H1 (cell line): Measurements from ENCODE around the gene C15orf61. TPM values are rescaled to one million over a fixed set of nuclear protein-coding genes. Genes with fewer than 3 reads are reported as not detected.

Experiments used
- CTCF ChIA-PET: fragments of 300-600 bp; sonication (Branson Sonifier 250); formaldehyde crosslinking; loops from one replicate; lab custom pipeline; 2021; ENCODE audit not compliant: partially characterized antibody; lab: Charles Lee
- POLR2A ChIA-PET: fragments of 300-600 bp; sonication (Branson Sonifier 250); formaldehyde crosslinking; loops from one replicate; lab custom pipeline; 2021; ENCODE audit warnings: inconsistent platforms; ENCODE audit not compliant: partially characterized antibody; lab: Charles Lee
- DNase-seq, 2 experiments: peaks; one replicate each; pipeline versions ENCODE4 v3.0.0 to v3.0.0-alpha.2; 2010 to 2022; ENCODE audit warnings: low spot score in 2 of 2, low read depth in 1 of 2, mixed read lengths in 1 of 2
- FAIRE-seq: peaks from 2 replicates; lab custom pipeline; 2011; peaks lifted over from hg19 to GRCh38; lab: Jason Lieb, UNC
- H2AFZ ChIP-seq: 2 replicates; pipeline ENCODE4 v1.8.1; 2012; ENCODE audit warnings: low read length, inconsistent platforms
- H2AK5ac ChIP-seq: 2 replicates; pipeline ENCODE4 v1.6.1; 2013; ENCODE audit warnings: low read depth, low read length
- H2BK120ac ChIP-seq: replicated peaks from 2 replicates; pipeline ENCODE3; 2013; ENCODE audit warnings: low read depth, low read length, inconsistent platforms
- H2BK12ac ChIP-seq: 2 replicates; pipeline ENCODE4 v1.6.1; 2013; ENCODE audit warnings: low read depth, low read length
- H2BK15ac ChIP-seq: 2 replicates; pipeline ENCODE4 v1.6.1; 2013; ENCODE audit warnings: low read length
- H2BK20ac ChIP-seq: 2 replicates; pipeline ENCODE4 v1.6.1; 2013; ENCODE audit warnings: low read length
- H2BK5ac ChIP-seq: 2 replicates; pipeline ENCODE4 v1.6.1; 2013; ENCODE audit warnings: low read depth, low read length
- H3K14ac ChIP-seq: 2 replicates; pipeline ENCODE4 v1.6.1; 2013; ENCODE audit warnings: inconsistent platforms; ENCODE audit not compliant: insufficient read length
- H3K18ac ChIP-seq: 2 replicates; pipeline ENCODE4 v1.6.1; 2013; ENCODE audit warnings: low read length; ENCODE audit errors: extremely low read depth
- H3K23ac ChIP-seq: 2 replicates; pipeline ENCODE4 v1.6.1; 2013; ENCODE audit warnings: inconsistent platforms; ENCODE audit not compliant: insufficient read length
- H3K23me2 ChIP-seq: 2 replicates; pipeline ENCODE4 v1.6.1; 2013; ENCODE audit warnings: low read depth, low read length
- H3K27ac ChIP-seq: 2 replicates; pipeline ENCODE4 v1.6.1; 2011; ENCODE audit warnings: low read depth, low read length, inconsistent platforms
- H3K27me3 ChIP-seq, 4 experiments: replicated peaks in 1 of 4; 1 replicate in 1 of 4; 2 replicates in 3 of 4; pipeline versions ENCODE4 v1.6.1 to v1.8.1; 2011 to 2013; ENCODE audit warnings: low read length in 3 of 4, mild to moderate bottlenecking in 3 of 4, inconsistent platforms in 2 of 4, mixed read lengths in 2 of 4, moderate library complexity in 1 of 4; ENCODE audit not compliant: control insufficient read depth in 3 of 4, insufficient read depth in 3 of 4; ENCODE audit errors: extremely low read depth in 1 of 4
- H3K36me3 ChIP-seq, 4 experiments: 2 replicates each; pipeline versions ENCODE4 v1.6.1 to v1.8.1; 2011 to 2013; ENCODE audit warnings: mild to moderate bottlenecking in 4 of 4, low read length in 3 of 4, moderate library complexity in 2 of 4, control low read depth in 1 of 4, inconsistent platforms in 1 of 4; ENCODE audit not compliant: insufficient read depth in 4 of 4, control insufficient read depth in 2 of 4
- H3K4ac ChIP-seq: replicated peaks from 2 replicates; pipeline ENCODE3; 2013; ENCODE audit warnings: low read length, low read depth, mixed read lengths, inconsistent platforms; ENCODE audit not compliant: insufficient read length
- H3K4me1 ChIP-seq, 4 experiments: replicated peaks in 1 of 4; 1 replicate in 1 of 4; 2 replicates in 3 of 4; pipeline versions ENCODE4 v1.6.1 to v1.8.1; 2011 to 2013; ENCODE audit warnings: low read length in 3 of 4, inconsistent platforms in 2 of 4, mixed read lengths in 1 of 4; ENCODE audit not compliant: insufficient read depth in 4 of 4, control insufficient read depth in 3 of 4
- H3K4me2 ChIP-seq, 2 experiments: 2 replicates each; pipeline versions ENCODE4 v1.6.1 to v1.8.1; 2011 to 2013; ENCODE audit warnings: low read depth in 2 of 2, low read length in 2 of 2, control low read depth in 1 of 2, inconsistent platforms in 1 of 2, mild to moderate bottlenecking in 1 of 2; ENCODE audit not compliant: insufficient read depth in 1 of 2
- H3K4me3 ChIP-seq, 4 experiments: fragments of 200-600, 300-600 bp in 1 of 4; sonication (generic), shearing (Covaris generic), sonication (Bioruptor Twin) in 1 of 4; 2 replicates each; pipeline versions ENCODE4 v1.5.1 to v1.8.1; 2011 to 2016; ENCODE audit warnings: low read length in 4 of 4, low read depth in 3 of 4, control low read depth in 2 of 4, inconsistent platforms in 2 of 4, mild to moderate bottlenecking in 2 of 4, mixed read lengths in 1 of 4, moderate library complexity in 1 of 4; ENCODE audit not compliant: insufficient read depth in 2 of 4; ENCODE audit errors: extremely low read depth in 1 of 4
- H3K56ac ChIP-seq: replicated peaks from 2 replicates; pipeline ENCODE3; 2013; ENCODE audit warnings: low read depth, mild to moderate bottlenecking, mixed read lengths, low read length, inconsistent platforms; ENCODE audit not compliant: insufficient read length
- H3K79me1 ChIP-seq: 2 replicates; pipeline ENCODE4 v1.6.1; 2013; ENCODE audit warnings: low read depth, low read length, control low read depth
- H3K79me2 ChIP-seq, 2 experiments: 2 replicates each; pipeline versions ENCODE4 v1.6.1 to v1.8.1; 2012 to 2013; ENCODE audit warnings: low read length in 2 of 2, mild to moderate bottlenecking in 2 of 2, inconsistent platforms in 1 of 2; ENCODE audit not compliant: insufficient read depth in 2 of 2, control insufficient read depth in 1 of 2
- H3K9ac ChIP-seq, 4 experiments: replicated peaks in 1 of 4; 1 replicate in 1 of 4; 2 replicates in 3 of 4; pipeline versions ENCODE4 v1.6.1 to v1.8.1; 2011 to 2013; ENCODE audit warnings: low read depth in 3 of 4, low read length in 3 of 4, control low read depth in 2 of 4, mild to moderate bottlenecking in 2 of 4, moderate library complexity in 2 of 4, inconsistent platforms in 1 of 4; ENCODE audit errors: extremely low read depth in 1 of 4
- H3K9me3 ChIP-seq, 2 experiments: 2 replicates each; pipeline versions ENCODE4 v1.6.1 to v1.8.1; 2012 to 2013; ENCODE audit warnings: mild to moderate bottlenecking in 2 of 2, moderate library complexity in 2 of 2, control low read depth in 1 of 2, inconsistent platforms in 1 of 2, low read depth in 1 of 2, low read length in 1 of 2, mixed read lengths in 1 of 2; ENCODE audit not compliant: insufficient read depth in 2 of 2
- H4K20me1 ChIP-seq, 2 experiments: replicated peaks in 1 of 2; 2 replicates each; pipeline versions ENCODE3 to v1.8.1; 2011 to 2013; ENCODE audit warnings: inconsistent platforms in 2 of 2, low read length in 2 of 2, mild to moderate bottlenecking in 1 of 2; ENCODE audit not compliant: insufficient read depth in 2 of 2, control insufficient read depth in 1 of 2
- H4K5ac ChIP-seq: 2 replicates; pipeline ENCODE4 v1.6.1; 2013; ENCODE audit warnings: low read length, low read depth, mixed read lengths, inconsistent platforms; ENCODE audit not compliant: insufficient read length
- H4K8ac ChIP-seq: 2 replicates; pipeline ENCODE4 v1.8.0; 2013; ENCODE audit warnings: mild to moderate bottlenecking, moderate library complexity, low read length, inconsistent platforms; ENCODE audit not compliant: insufficient read depth; ENCODE audit errors: extremely low read depth
- H4K91ac ChIP-seq: replicated peaks from 2 replicates; pipeline ENCODE3; 2013; ENCODE audit warnings: low read length, mixed read lengths, inconsistent platforms; ENCODE audit not compliant: insufficient read length
- EGR1 ChIP-seq: IDR thresholded peaks from 2 replicates; pipeline ENCODE4 v1.6.1; 2011; ENCODE audit warnings: low read depth, low read length, borderline replicate concordance
- EZH2 ChIP-seq: fragments of 200-600 bp; sonication (generic); IDR thresholded peaks from 2 replicates; pipeline ENCODE4 v1.7.1; 2012; ENCODE audit warnings: low read depth, mild to moderate bottlenecking, moderate library complexity, low read length, inconsistent platforms; ENCODE audit not compliant: severe bottlenecking
- GABPA ChIP-seq: IDR thresholded peaks from 2 replicates; pipeline ENCODE4 v1.6.1; 2011; ENCODE audit warnings: mild to moderate bottlenecking, low read length, moderate library complexity, borderline replicate concordance; ENCODE audit not compliant: insufficient read depth
- GTF2F1 ChIP-seq: IDR thresholded peaks from 2 replicates; pipeline ENCODE4 v1.6.1; 2012; ENCODE audit warnings: low read depth, low read length, improper control_type of control experiment, borderline replicate concordance
- HDAC6 ChIP-seq: IDR thresholded peaks from one replicate; pipeline ENCODE4 v1.7.1; 2012; ENCODE audit warnings: low read depth, mild to moderate bottlenecking, inconsistent platforms, low read length, moderate library complexity
- KDM1A ChIP-seq: fragments of 200-600, 300-600 bp; sonication (generic); IDR thresholded peaks from 2 replicates; pipeline ENCODE4 v1.7.1; 2016; ENCODE audit warnings: mild to moderate bottlenecking, low read length, borderline replicate concordance
- KDM5A ChIP-seq: fragments of 200-600 bp; IDR thresholded peaks from 2 replicates; pipeline ENCODE4 v1.7.1; 2012; ENCODE audit warnings: mild to moderate bottlenecking, low read length, inconsistent platforms, mixed read lengths
- POU5F1 ChIP-seq: IDR thresholded peaks from 2 replicates; pipeline ENCODE4 v1.6.1; 2011; ENCODE audit warnings: low read depth, mild to moderate bottlenecking, low read length, moderate library complexity
- SP2 ChIP-seq: IDR thresholded peaks from 2 replicates; pipeline ENCODE4 v1.6.1; 2012; ENCODE audit warnings: mild to moderate bottlenecking, low read length, inconsistent platforms
- WGBS, 2 experiments: shearing (Covaris generic) in 1 of 2; methylation state at CpG; one replicate each; pipeline versions ENCODE4 v1.1.6 to v1.1.7; 2013 to 2015; ENCODE audit warnings: low lambda C conversion rate in 2 of 2, mixed read lengths in 2 of 2, inconsistent platforms in 1 of 2, low coverage in 1 of 2, missing lambda C conversion rate in 1 of 2; ENCODE audit not compliant: insufficient replicate concordance in 2 of 2, insufficient coverage in 1 of 2, insufficient read length in 1 of 2; ENCODE audit errors: extremely low coverage in 1 of 2, missing lambda C conversion rate in 1 of 2; 5-methylcytosine and 5-hydroxymethylcytosine counted together
- polyA plus RNA-seq, 7 experiments: library from polyadenylated mRNA; depleted of rRNA in 3 of 7; stranded (reverse) in 5 of 7; unstranded in 2 of 7; fragments of >200 nt in 5 of 7; fragments of 200-250 nt in 2 of 7; gene quantifications; 1 replicate in 5 of 7; 2 replicates in 1 of 7; 4 replicates in 1 of 7; pipeline versions ENCODE4 v1.2.1 to v1.2.3, GENCODE V29; 2011 to 2013; ENCODE audit warnings: missing spikeins in 2 of 7, mixed read lengths in 2 of 7
- total RNA-seq: library from RNA; stranded (reverse); fragmentation: NEBNext Ultra II Directional; extraction: Animal tissue kit (Norgen Biotek cat#: 25700); gene quantifications from 2 replicates; pipeline ENCODE4 v1.2.1, GENCODE V29; 2021
- TF ChIP-seq, protein P1 (sequence below): IDR thresholded peaks from 2 replicates; pipeline ENCODE4 v1.6.1; 2011; ENCODE audit warnings: low read depth, mild to moderate bottlenecking, low read length; ENCODE audit not compliant: insufficient read depth

Gene C15orf61
- total and polyA plus RNA-seq, 2 of the 8 experiments (the other 6 are each of a cell fraction or from before 2014, with no cell fraction given), result 1.7 to 2.0 TPM

GRCh38 chr15:67505675-67506572 is 15.0 kb upstream of the C15orf61 start:
- no peak overlapping the region for H4K91ac ChIP-seq
- H3K9me3 ChIP-seq, result no peaks in the 10 kb centered on the region
- CTCF ChIA-PET, result no interaction called here
- no peaks in the 10 kb centered on the region for H4K20me1 ChIP-seq
- no peak overlapping the region for H2AFZ ChIP-seq
- H2BK5ac ChIP-seq, result no peak overlapping the region
- H2BK120ac ChIP-seq, result no peak overlapping the region
- H3K18ac ChIP-seq, result no peak overlapping the region
- no peak overlapping the region for H2BK20ac ChIP-seq
- no peak overlapping the region for H3K4me2 ChIP-seq
- no peak overlapping the region for H4K8ac ChIP-seq
- POLR2A ChIA-PET, result no interaction called here
- no peak overlapping the region for H3K4ac ChIP-seq
- H4K5ac ChIP-seq, result no peak overlapping the region
- H3K4me1 ChIP-seq, result peaks cover 0 to 10% (median 4%) of the 10 kb centered on the region in 4 experiments; a peak in 3 of 7 replicates
- FAIRE-seq (no peak), DNase-seq (no peak)
- H2AK5ac ChIP-seq, result no peak overlapping the region
- TF ChIP-seq GTF2F1, result no peak
- TF ChIP-seq KDM1A, result no peak
- no peak for TF ChIP-seq POU5F1
- no peak for TF ChIP-seq SP2
- no peak for TF ChIP-seq EGR1
- TF ChIP-seq, protein P1, sequence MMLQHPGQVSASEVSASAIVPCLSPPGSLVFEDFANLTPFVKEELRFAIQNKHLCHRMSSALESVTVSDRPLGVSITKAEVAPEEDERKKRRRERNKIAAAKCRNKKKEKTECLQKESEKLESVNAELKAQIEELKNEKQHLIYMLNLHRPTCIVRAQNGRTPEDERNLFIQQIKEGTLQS, result no peak
- TF ChIP-seq KDM5A, result no peak
- no peak for TF ChIP-seq EZH2
- TF ChIP-seq HDAC6, result no peak
- TF ChIP-seq GABPA, result no peak
- no peaks in the 10 kb centered on the region for H3K23me2 ChIP-seq
- no peak overlapping the region for H3K4me3 ChIP-seq
- H2BK12ac ChIP-seq, result no peak overlapping the region
- H3K27me3 ChIP-seq, result no peaks in the 10 kb centered on the region
- H3K14ac ChIP-seq, result no peak overlapping the region
- H3K79me2 ChIP-seq, result no peaks in the 10 kb centered on the region
- WGBS, 2 experiments, result 83% methylated on average over 5 of the region's 5 CpGs; no CpG with 5 or more reads in 1 of the 2 experiments
- no peak overlapping the region for H3K56ac ChIP-seq
- H3K23ac ChIP-seq, result no peak overlapping the region
- H3K79me1 ChIP-seq, result no peaks in the 10 kb centered on the region
- H3K9ac ChIP-seq, result no peak overlapping the region
- H2BK15ac ChIP-seq, result no peak overlapping the region
- H3K27ac ChIP-seq, result no peak overlapping the region
- no peaks in the 10 kb centered on the region for H3K36me3 ChIP-seq
